Activated CD8-positive, alpha-beta T cell treated with anti-CD3 and anti-CD28 coated beads, Interleukin-2, amount 10 ng/mL, durations not matched to agents 7 days and 5 days (primary cell): ENCODE results near the gene TMEM9. TPM values are rescaled to one million over a fixed set of nuclear protein-coding genes. Genes with fewer than 3 reads are reported as not detected.

ENCODE experiments used
- ATAC-seq: fragments of 150-1000 bp; cut with Tn5 transposase; one replicate; pipeline ENCODE4 v1.10.0; 2021; ENCODE audit warnings: moderate library complexity
- CTCF ChIA-PET: fragments of 350-600 bp; sonication (Branson Sonifier 250); formaldehyde crosslinking; loops from one replicate; lab custom pipeline; 2021; ENCODE audit warnings: antibody characterized with exemption; lab: Charles Lee
- POLR2A ChIA-PET: fragments of 350-600 bp; sonication (Branson Sonifier 250); formaldehyde crosslinking; loops from one replicate; lab custom pipeline; 2021; ENCODE audit warnings: antibody characterized with exemption; lab: Charles Lee
- DNase-seq: peaks from one replicate; pipeline ENCODE4 v3.0.0-alpha.2; 2020
- H3K27ac Mint-ChIP-seq: one replicate; pipeline ENCODE4 v1.8.0; 2021; ENCODE audit warnings: mild to moderate bottlenecking, mixed read lengths
- H3K27me3 Mint-ChIP-seq: one replicate; pipeline ENCODE4 v1.8.0; 2021; ENCODE audit warnings: low read depth, mixed read lengths
- H3K36me3 Mint-ChIP-seq: one replicate; pipeline ENCODE4 v1.8.0; 2021; ENCODE audit warnings: low read depth, mixed read lengths
- H3K4me1 Mint-ChIP-seq: one replicate; pipeline ENCODE4 v1.8.0; 2021; ENCODE audit warnings: low read depth, mixed read lengths
- H3K4me3 Mint-ChIP-seq: one replicate; pipeline ENCODE4 v1.8.0; 2021; ENCODE audit warnings: mild to moderate bottlenecking, mixed read lengths
- H3K9me3 Mint-ChIP-seq: one replicate; pipeline ENCODE4 v1.8.0; 2022; ENCODE audit warnings: mixed read lengths; ENCODE audit not compliant: insufficient read depth
- total RNA-seq, 2 experiments: library from RNA; stranded (reverse); gene quantifications; one replicate each; pipeline ENCODE4 v1.2.3, GENCODE V29; 2021

TMEM9 gene
- total RNA-seq, 2 experiments from 2014 or later: 13.6 to 18.9 TPM

- Mint-ChIP-seq H3K27ac (no peak overlapping the region), H3K4me1 (peaks cover 17% of the 10 kb centered on the region), H3K9me3 (no peaks in the 10 kb centered on the region), H3K36me3 (no peaks in the 10 kb centered on the region), H3K4me3 (no peak overlapping the region), H3K27me3 (peaks cover 21% of the 10 kb centered on the region)
- DNase-seq (no peak), ATAC-seq (no peak)
- ChIA-PET CTCF (interaction anchor here (1.5 kb wide), 1 partner anchor 42 kb away, joined by 4 read pairs; no protein-coding TSS in a partner anchor), POLR2A (no interaction called here)
Observed at GRCh38 chr1:201156819-201157218, 2.5 kb upstream of the TMEM9 start.

- no peaks in the 10 kb centered on the region for H3K9me3 Mint-ChIP-seq
- ChIA-PET CTCF (no interaction called here), POLR2A (no interaction called here)
- ATAC-seq (no peak), DNase-seq (no peak)
- H3K36me3 Mint-ChIP-seq: no peaks in the 10 kb centered on the region
- no peak overlapping the region for H3K4me3 Mint-ChIP-seq
- H3K27ac Mint-ChIP-seq: no peak overlapping the region
- H3K4me1 Mint-ChIP-seq: peaks cover 17% of the 10 kb centered on the region
- peaks cover 21% of the 10 kb centered on the region for H3K27me3 Mint-ChIP-seq
Observed at GRCh38 chr1:201156346-201156745, 2.1 kb upstream of the TMEM9 start.

- peaks cover 17% of the 10 kb centered on the region for H3K4me1 Mint-ChIP-seq
- DNase-seq (no peak), ATAC-seq (no peak)
- H3K27ac Mint-ChIP-seq: no peak overlapping the region
- no peak overlapping the region for H3K4me3 Mint-ChIP-seq
- POLR2A ChIA-PET: no interaction called here
- peaks cover 21% of the 10 kb centered on the region for H3K27me3 Mint-ChIP-seq
- H3K36me3 Mint-ChIP-seq: no peaks in the 10 kb centered on the region
- CTCF ChIA-PET: no interaction called here
- H3K9me3 Mint-ChIP-seq: no peaks in the 10 kb centered on the region
Observed at GRCh38 chr1:201155354-201155753, 1.1 kb upstream of the TMEM9 start.

GRCh38 chr1:201153474-201154388 lies 543 bp downstream of the TMEM9 start:
- Mint-ChIP-seq H3K4me3 (peak overlapping the region; percentile 82), H3K9me3 (no peaks in the 10 kb centered on the region), H3K27me3 (peaks cover 19% of the 10 kb centered on the region), H3K27ac (peak overlapping the region; percentile 78), H3K4me1 (peaks cover 17% of the 10 kb centered on the region), H3K36me3 (no peaks in the 10 kb centered on the region)
- ATAC-seq (peak; percentile 90), DNase-seq (peak; percentile 24)
- CTCF ChIA-PET: interaction anchor here (0.6 to 1.5 kb wide), 5 partner anchors 14 to 37 kb away, joined by 3 to 9 read pairs (median 4); no protein-coding TSS in a partner anchor
- POLR2A ChIA-PET: interaction anchor here (0.9 to 1.6 kb wide), 3 partner anchors 16 to 21 kb away, joined by 3 to 6 read pairs (median 3); no protein-coding TSS in a partner anchor

GRCh38 chr1:201149400-201149799 lies 4.9 kb downstream of the TMEM9 start:
- no peaks in the 10 kb centered on the region for H3K36me3 Mint-ChIP-seq

GRCh38 chr1:201147396-201148015 lies 6.8 kb downstream of the TMEM9 start:
- ChIA-PET CTCF (no interaction called here), POLR2A (no interaction called here)
- no peaks in the 10 kb centered on the region for H3K9me3 Mint-ChIP-seq
- ATAC-seq (no peak), DNase-seq (no peak)
- peaks cover under 1% of the 10 kb centered on the region for H3K4me1 Mint-ChIP-seq
- H3K36me3 Mint-ChIP-seq: peaks cover 2% of the 10 kb centered on the region
- H3K27ac Mint-ChIP-seq: no peak overlapping the region
- no peak overlapping the region for H3K4me3 Mint-ChIP-seq
- no peaks in the 10 kb centered on the region for H3K27me3 Mint-ChIP-seq

More at GRCh38 chr1:201149400-201149799, 4.9 kb downstream of the TMEM9 start:
- Mint-ChIP-seq H3K27me3 (no peaks in the 10 kb centered on the region), H3K9me3 (no peaks in the 10 kb centered on the region), H3K4me1 (peaks cover 11% of the 10 kb centered on the region), H3K4me3 (no peak overlapping the region), H3K27ac (no peak overlapping the region)
- ATAC-seq (no peak), DNase-seq (no peak)
- CTCF ChIA-PET: interaction anchor here (0.9 to 2.0 kb wide), 7 partner anchors 8 to 78 kb away, joined by 3 to 8 read pairs (median 4); no protein-coding TSS in a partner anchor
- POLR2A ChIA-PET: no interaction called here

- no peak overlapping the region for H3K27ac Mint-ChIP-seq
- ChIA-PET POLR2A (no interaction called here), CTCF (no interaction called here)
- no peaks in the 10 kb centered on the region for H3K9me3 Mint-ChIP-seq
- H3K4me1 Mint-ChIP-seq: no peaks in the 10 kb centered on the region
- ATAC-seq (no peak), DNase-seq (no peak)
- H3K36me3 Mint-ChIP-seq: peaks cover 2% of the 10 kb centered on the region
- no peaks in the 10 kb centered on the region for H3K27me3 Mint-ChIP-seq
- no peak overlapping the region for H3K4me3 Mint-ChIP-seq
Observed at GRCh38 chr1:201146626-201147390, 7.5 kb downstream of the TMEM9 start.

GRCh38 chr1:201145816-201146215 lies 8.5 kb downstream of the TMEM9 start:
- CTCF ChIA-PET: interaction anchor here (1.5 kb wide), 1 partner anchor 13 kb away, joined by 4 read pairs; no protein-coding TSS in a partner anchor
- H3K4me1 Mint-ChIP-seq: no peaks in the 10 kb centered on the region
- ATAC-seq (no peak), DNase-seq (no peak)
- no peak overlapping the region for H3K27ac Mint-ChIP-seq
- no peaks in the 10 kb centered on the region for H3K9me3 Mint-ChIP-seq
- no peaks in the 10 kb centered on the region for H3K27me3 Mint-ChIP-seq
- H3K4me3 Mint-ChIP-seq: no peak overlapping the region
- peaks cover 2% of the 10 kb centered on the region for H3K36me3 Mint-ChIP-seq
- POLR2A ChIA-PET: no interaction called here

GRCh38 chr1:201145132-201145531 lies 9.1 kb downstream of the TMEM9 start:
- H3K27me3 Mint-ChIP-seq: no peaks in the 10 kb centered on the region
- DNase-seq: no peak
- H3K36me3 Mint-ChIP-seq: peaks cover 2% of the 10 kb centered on the region
- no peaks in the 10 kb centered on the region for H3K9me3 Mint-ChIP-seq
- POLR2A ChIA-PET: no interaction called here
- H3K4me3 Mint-ChIP-seq: no peak overlapping the region
- CTCF ChIA-PET: interaction anchor here (1.5 kb wide), 1 partner anchor 14 kb away, joined by 4 read pairs; no protein-coding TSS in a partner anchor
- no peak overlapping the region for H3K27ac Mint-ChIP-seq
- no peaks in the 10 kb centered on the region for H3K4me1 Mint-ChIP-seq
- ATAC-seq: no peak

GRCh38 chr1:201144701-201145100 lies 9.6 kb downstream of the TMEM9 start:
- no peaks in the 10 kb centered on the region for H3K4me1 Mint-ChIP-seq
- DNase-seq: no peak

More at GRCh38 chr1:201144701-201145100, 9.6 kb downstream of the TMEM9 start:
- ChIA-PET POLR2A (no interaction called here), CTCF (interaction anchor here (1.5 kb wide), 1 partner anchor 14 kb away, joined by 4 read pairs; no protein-coding TSS in a partner anchor)
- no peaks in the 10 kb centered on the region for H3K27me3 Mint-ChIP-seq
- no peak overlapping the region for H3K27ac Mint-ChIP-seq
- H3K36me3 Mint-ChIP-seq: peaks cover 2% of the 10 kb centered on the region
- no peak for ATAC-seq
- no peak overlapping the region for H3K4me3 Mint-ChIP-seq
- H3K9me3 Mint-ChIP-seq: no peaks in the 10 kb centered on the region
